HG03439 (cell line): ENCODE measurements around the gene ANKRD44.
"Not testable (repeated sequence)": the region's sequence is repeated elsewhere in the genome, so short reads cannot be mapped to it uniquely, and the experiment has no call there.

Experiments
- ATAC-seq: cut with Tn5 transposase; IDR thresholded peaks from one replicate; pipeline ENCODE4 v1.9.1; 2021; ENCODE audit warnings: mild to moderate bottlenecking, moderate library complexity; ENCODE audit not compliant: unreplicated experiment

Gene ANKRD44

DNA sequence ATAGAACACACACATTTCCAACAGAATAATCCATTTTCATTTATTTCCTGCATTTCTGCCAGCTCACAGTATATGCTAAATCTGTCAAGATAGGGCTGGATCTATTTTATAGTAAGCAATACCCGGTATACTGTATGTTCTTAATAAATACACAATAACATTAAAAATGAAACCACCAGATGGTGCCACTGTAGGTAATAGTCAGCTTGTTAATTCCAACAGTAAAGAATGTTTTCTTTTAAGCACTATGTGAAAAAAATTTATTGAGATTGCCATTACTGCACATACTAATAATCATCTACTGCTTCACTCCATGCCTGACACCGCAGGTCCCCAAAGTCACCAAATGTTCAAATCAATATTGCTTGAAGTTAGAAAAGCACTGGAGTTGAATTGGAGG lies 252.6 kb downstream of the ANKRD44 start:
- ATAC-seq = no peak

DNA sequence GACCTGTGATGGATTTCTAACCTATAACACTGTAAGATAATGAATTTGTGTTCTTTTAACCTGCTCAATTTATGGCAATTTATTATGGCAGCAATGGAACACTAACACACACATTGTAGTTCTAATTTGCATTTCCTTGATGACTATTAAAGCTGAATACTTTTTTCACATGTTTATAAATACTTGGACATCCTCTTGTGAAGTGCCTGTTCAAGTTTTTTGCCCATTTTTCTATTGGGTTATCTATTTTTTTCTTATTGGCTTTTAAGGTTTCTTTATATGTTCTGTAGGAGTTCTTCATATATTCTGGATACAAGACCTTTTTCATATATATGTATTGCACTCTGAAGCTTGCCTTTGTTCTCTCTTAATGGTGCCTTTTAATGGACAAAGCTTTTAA lies 255.5 kb downstream of the ANKRD44 start:
- no peak for ATAC-seq

DNA sequence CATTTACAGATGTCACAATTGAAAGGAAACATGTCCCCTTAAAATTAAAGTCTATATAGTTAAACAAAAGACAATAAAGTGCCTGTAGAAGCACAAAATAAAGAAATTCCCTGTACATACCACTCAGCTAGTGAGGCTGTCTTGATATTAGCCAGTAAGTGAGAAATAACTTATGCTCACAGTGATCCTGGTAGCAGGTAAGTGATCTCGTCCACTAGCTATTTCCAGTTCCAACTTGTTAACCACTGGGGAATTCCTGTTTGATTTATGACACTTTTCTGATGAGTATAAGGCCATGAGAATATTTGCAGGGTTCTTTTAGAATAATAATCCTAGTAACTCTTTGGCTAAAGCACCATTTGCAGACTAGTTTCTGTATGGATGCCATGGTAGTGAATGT lies 256.1 kb downstream of the ANKRD44 start:
- no peak for ATAC-seq

DNA sequence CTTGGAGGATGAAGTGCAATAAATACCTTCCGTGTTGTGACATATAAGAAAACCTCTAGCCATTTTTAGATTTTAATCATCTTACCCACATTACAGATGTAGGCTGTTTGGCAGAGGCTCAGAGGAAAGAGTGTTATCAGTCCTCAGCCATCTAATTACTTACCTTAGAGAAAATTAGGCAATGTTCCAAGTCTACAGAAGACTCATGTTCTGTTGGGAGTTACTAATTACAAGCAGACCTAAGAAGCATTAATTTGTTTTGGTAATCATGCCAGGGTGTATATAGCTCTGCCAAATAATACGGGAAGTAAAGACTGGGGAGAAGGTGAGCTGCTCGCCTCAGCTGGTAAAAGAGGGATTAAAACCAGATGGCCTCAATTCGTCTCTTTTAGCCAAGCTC lies 258.2 kb downstream of the ANKRD44 start:
- no peak for ATAC-seq

DNA sequence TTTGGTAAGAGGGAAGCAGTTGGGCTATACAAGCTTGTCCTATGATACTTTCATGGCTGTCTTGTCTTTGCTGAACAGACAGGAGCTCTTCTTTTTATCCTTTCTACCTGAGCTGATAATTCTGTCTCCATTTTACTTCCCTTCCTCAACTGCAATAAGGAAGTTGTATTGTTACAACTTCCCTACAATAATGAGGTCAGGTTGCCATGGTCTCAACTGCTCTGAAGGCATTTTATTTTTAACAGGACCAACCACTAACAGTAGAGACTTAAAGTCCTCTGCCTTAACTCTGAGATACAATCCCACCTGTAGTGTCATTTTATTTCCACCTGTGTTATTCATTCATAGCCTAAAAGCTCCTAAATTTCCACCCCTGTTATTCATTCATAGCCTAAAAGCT lies 265.5 kb downstream of the ANKRD44 start:
- ATAC-seq = no peak

DNA sequence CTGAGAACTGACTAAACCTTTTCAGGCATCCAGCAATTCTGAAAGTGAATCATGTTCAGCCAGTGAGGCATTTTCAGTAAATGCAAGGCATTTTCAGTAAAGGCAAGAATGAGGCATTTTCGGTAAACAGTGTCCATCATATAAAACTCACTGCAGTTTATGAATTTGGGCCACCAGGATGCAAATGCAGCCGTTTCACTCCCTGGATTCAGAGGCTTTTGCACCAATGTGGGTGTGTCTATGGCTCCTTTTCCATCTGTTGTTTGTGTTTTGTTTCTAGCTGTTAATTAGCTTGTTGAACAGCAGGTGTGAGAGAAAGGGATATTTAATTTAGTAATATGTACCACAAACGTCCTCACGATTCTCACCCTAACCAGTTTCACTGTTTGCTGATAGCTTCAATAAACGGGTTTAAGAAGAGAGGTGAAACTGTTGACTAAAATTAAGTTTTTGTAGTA lies 267.8 kb downstream of the ANKRD44 start:
- peak; percentile 65 for ATAC-seq

DNA sequence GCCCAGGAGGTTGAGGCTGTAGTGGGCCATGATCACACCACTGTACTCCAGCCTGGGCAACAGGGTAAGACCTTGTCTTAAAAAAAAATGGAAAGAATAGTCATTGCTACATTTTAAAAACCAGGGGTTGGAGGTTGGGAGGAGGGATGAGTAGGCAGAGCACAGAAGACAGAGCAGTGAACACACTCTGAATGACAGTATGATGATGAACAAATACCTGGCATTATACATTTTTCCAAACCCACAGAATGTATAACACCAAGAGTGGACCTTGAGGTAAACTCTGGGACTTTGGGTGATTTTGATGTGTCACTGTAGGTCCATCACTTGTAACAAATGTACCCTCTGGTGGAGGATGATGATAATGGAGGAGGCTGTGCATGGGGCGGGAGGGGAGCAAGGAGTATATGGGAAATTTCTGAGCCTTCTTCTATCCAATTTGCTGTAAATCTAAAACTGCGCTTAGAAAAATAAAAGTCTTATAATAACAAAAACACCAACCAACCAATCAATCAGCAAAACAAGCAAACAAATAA lies 272.6 kb downstream of the ANKRD44 start:
- no peak for ATAC-seq

DNA sequence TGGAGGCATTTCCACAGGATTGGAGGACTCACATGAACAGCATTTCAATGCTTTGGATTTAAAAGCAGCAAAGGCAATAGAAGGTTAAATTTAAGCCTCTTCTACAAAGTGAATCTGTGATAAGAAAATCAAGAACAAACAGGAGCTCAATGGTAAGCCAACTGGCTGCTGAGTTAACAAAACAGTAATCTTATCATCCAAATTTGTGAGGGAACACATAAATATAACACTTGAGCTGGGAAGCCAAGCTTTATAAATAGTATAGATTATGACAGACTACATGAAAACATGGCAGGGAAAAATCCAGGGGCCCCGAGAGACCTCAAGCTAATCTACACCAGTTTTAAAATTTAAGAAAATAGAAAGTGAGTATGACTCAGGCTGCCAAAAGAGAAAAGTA lies 275.6 kb downstream of the ANKRD44 start:
- no peak for ATAC-seq

DNA sequence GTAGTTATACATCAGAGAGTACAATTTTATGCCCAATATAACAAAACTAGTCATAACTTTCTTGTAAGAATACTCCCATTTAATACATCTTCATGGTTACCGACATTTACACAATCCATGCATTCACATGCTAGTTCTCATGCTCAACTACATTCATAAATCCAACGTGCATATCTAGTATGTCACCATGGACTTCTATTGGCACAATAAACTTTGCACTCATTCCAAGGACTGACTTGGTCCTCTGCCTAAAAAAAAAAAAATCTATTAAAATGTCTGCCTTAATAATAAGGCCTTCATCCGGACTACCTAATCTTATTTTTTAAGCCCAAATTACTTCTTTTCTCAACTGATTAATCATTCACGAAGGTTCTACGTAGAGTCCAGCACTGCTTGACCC lies 276.3 kb downstream of the ANKRD44 start:
- no peak for ATAC-seq

DNA sequence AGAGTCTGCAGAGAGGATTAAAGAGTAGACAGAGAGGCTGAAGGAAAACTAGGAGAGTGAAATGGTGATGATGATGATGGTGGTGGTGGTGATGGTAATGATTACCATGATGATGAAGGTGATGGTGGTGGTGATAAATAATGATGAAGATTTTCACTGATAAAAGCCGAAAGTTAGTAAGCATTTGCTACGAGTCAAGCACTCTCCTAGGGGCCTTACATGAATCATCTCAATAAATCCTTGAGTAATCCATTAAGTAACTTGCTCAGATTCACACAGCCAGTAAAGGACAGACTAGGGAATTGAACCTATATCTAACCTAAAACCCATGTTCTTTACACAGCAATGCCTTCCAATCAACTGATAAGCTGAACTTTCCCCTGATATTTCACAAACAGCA lies 277.4 kb downstream of the ANKRD44 start:
- no peak for ATAC-seq

DNA sequence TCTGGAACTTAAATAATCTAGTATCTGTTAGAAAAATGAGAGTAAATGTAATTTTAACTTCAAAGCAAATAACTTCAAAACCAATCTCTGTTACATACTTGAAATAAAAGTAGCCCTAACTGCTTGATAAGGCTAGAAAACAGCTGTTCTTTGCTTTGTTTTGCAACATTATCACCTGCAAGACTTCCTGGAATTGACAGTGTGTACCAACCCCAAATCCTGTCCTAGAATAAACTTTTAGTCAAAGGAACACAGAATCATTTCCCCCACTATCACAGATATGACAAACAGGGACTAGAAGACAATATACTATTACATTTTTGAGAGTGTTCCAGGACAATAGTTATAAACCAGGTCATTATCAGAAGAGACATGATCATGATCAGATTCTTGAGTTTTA lies 278.8 kb downstream of the ANKRD44 start:
- ATAC-seq = no peak

DNA sequence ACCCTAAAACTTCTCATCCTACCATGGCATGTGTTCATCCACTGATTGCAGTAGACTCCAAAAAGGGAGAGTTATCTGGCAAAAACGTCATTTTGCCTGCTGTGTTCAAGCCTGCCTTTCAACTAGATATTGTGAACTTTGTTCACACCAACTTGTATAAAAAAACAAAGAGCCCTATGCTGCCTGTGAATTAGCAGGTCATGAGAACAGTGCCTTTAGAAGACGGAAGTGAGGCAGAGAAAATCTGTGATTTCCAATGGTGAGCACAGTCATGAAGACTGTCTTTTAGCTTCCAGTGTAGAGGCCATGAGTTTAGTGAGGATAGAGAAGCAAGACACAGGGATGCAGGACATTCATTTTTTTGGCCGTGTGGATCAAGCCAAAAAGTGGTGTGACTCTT lies 280.5 kb downstream of the ANKRD44 start:
- ATAC-seq = no peak

DNA sequence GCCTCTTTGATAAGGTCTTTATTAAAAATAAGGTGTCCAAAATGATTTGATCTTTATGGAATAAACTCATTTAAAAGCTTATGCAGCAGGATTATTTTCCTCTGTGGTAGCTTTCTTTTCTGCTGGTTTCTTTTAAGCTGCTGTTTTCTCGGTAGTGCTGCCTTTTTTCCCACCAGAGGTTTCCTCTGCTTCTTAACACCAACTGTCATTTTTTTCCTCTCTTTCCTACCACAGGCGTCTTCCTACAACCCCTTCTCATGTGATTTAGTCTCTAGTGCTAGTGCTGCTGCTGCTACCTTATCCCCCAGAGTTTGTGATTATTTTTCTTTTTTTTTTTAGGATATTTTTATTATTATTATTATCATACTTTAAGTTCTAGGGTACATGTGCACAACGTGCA lies 281.9 kb downstream of the ANKRD44 start:
- ATAC-seq = no peak

DNA sequence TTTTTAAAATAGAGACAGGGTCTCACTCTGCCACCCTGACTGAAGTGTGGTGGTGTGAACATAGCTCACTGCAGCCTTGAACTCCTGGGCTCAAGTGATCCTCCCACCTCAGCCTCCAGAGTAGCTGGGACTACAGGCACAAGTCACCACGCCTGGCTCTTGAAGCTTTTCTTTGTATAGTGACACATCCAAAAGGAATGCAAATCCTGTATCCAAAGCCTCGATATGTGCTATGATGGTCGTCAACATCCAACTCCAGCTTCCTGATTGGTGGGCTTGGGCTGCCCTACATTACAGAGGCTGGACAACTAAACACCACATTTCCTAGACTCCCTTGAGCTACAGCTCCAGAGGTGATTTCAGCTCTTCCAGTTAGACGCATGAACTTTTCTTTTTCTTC lies 282.4 kb downstream of the ANKRD44 start:
- ATAC-seq = no peak

DNA sequence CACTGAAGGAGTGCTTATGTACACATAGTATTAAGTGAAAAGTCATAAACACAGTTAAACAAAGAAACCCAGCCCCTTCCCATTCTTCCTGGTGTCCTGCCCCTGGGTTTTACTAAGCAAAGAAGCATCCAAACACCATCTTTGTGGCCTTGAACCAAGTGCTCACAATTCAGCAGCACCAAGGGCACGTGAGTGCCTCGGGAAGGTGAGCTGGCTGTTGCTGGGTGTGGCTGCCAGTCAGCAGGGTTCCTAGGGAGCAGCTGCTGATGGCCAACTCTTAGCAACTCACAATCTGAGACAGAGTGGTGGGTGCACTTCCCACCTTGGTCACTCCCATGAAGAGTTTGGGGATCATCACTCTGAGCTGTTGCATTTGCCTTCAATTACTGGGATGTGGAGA lies 286.4 kb downstream of the ANKRD44 start:
- no peak for ATAC-seq

DNA sequence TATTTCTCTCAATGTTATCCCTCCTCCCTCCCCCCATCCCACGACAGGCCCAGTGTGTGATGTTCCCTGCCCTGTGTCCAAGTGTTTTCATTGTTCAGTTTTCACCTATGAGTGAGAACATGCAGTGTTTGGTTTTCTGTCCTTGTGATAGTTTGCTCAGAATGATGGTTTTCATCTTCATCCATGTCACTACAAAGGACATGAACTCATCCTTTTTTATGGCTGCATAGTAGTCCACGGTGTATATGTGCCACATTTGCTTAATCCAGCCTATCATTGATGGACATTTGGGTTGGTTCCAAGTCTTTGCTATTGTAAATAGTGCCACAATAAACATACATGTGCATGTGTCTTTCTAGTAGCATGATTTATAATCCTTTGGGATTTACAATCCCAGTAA lies 289.7 kb downstream of the ANKRD44 start:
- ATAC-seq = not testable (repeated sequence)

DNA sequence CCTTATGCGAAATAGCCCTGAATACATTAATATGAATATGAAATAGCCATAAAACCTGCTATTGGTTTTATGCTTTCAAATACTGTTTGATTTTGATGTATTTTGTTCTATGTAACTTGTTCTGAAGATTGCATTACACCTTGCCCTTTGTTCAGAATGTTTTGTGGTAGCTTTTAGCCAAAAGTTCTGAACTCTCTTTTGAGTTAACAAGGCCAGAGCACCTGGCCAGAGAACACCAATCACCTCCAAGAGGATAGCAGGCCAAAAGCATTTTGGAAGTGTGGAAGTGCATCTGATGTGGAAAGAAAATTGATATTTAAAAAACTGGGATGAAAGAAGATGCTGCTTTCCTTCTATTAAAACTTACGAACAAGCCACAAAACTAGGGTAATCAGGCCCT lies 297.5 kb downstream of the ANKRD44 start:
- ATAC-seq = no peak

DNA sequence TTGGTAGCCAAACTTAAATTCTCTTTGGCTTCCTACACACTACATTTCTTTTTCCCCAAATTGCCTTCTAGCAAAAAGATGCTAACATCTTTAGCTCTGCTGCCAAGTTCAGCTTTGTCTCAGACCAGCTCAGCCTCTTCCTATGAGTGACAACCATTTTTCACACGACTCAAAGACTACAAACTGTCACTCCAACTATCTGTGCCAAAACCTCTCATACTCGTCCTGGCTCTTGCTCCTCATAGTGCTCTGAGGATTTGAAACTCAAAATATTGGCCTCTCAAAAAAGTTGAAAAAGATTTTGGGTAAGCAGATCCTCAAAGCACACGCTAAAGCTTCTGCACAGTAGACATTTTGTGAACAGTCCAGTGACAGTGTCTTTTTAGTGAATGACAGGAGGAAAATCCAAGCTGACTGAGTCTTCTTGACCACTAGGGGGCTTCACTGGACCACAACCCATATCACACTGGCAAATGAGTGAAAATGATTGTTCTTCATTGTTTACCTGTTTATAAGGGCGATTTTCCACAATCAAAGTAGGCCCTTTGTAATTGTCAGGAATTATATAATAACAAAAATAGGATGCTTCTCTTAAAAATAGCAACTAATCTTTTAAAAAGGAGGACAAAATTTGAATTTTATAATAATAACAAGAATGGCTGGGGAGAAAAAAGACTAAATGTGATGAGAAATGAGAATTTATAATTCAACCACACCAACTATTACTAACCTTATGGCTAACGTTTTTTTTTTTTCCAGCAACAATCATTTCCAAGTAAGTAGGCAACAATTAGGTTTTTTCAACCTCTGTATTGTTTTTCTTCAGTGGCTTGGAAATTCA lies 298.6 kb downstream of the ANKRD44 start:
- no peak for ATAC-seq

DNA sequence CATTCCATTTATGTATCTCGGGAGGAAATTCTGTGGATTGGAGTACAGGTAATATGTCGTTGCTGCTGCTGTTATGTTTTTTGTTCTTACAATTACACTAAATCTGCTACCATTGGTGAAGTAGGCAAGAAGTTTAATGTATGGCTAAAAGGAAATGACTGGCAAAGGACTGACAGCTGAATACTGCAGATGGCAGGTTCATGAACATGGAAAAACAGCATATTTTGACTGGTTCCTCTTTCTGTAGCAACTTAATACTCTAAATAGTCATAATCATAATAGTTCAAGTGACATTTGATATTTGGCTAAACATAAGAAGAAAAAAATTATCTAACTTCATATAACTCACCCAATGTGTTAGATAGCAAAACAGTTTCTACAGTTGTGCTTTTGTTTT lies 299.6 kb downstream of the ANKRD44 start:
- ATAC-seq = no peak

DNA sequence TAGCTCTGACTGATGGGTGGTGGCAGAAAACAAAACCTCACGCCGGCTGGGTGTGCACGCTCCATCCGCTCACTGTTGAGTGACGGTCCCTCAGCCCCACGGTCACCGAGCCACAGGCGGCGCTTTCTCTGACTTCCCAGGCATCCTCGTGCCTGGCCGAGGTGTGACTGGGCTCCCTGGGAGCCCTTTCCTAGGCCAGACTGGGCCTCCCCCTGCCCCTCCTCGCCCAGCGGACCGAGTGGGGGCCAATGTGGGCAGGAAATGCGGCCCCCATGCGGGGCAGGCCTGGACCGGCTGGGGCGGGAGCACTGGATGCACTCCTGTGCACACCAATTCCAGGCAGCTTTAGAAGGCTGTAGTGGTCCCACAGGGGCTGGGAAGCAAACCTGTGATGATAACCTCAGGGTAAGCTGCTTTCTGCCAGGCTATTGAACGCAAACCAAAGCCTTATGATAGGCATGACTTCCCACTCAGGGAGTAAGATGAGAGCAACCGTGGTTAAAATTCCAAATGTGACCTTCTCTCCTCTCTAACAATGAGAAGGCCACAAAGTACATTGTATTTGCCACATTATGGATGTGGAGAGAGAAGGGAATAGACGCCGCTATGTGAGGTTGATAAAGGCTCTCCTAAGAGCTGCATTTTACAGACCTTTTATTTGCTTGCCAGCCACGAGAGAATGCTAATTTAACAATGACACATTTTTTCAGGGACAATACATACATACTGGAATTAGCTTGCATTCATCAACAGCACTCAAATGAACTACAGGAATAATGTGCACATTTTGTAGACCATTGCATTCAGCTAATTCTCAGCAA lies 300.2 kb downstream of the ANKRD44 start:
- ATAC-seq = no peak

DNA sequence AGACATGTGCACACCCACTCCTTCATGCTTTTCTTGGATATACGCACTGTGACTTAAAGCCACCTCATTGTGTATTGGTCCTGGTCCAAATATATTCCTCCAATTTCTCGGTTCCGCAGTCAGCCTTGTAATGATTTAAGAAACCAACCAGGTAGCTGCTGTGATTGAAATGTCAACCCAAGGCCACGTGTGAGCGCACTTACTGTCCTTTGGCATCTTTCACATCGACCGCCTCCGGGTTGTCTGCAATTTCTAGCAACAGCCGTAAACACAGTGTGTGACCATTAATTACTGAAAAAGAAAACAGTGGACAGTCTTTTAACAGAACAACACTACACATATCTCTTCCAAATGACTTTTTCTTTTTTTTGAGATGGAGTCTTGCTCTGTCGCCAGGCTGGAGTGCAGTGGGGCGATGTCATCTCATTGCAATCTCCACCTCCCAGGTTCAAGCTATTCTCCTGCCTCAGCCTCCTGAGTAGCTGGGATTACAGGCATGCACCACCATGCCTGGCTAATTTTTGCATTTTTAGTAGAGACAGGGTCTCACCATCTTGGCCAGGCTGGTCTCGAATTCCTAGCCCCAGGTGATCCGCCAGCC lies 301.7 kb downstream of the ANKRD44 start:
- not testable (repeated sequence) for ATAC-seq
